ENCODE measurements around the gene RPRD1B.
A peak's percentile ranks its signal among the peaks of the same experiment; 100 is the strongest.

RPRD1B gene

GRCh38 chr20:38119446-38119845 lies 85.9 kb downstream of the RPRD1B start:
- no peak overlapping the region for H2BK5ac ChIP-seq (ENCODE audit: low read depth, low read length, poor library complexity, severe bottlenecking)
- H2AK5ac ChIP-seq (ENCODE audit: low read length, severe bottlenecking): peak overlapping the region; percentile 53
- peak overlapping the region in 1 of 2 experiments; percentile 71 for H3K4ac ChIP-seq (ENCODE audit: low read depth in 1 of 2, low read length in 2 of 2)
- peak overlapping the region; percentile 11 for H4K91ac ChIP-seq (ENCODE audit: low read length)
- peak overlapping the region; percentile 35 to 76 for H3K18ac ChIP-seq (ENCODE audit: low read depth in 1 of 2, low read length in 2 of 2)
- WGBS: 81% methylated on average over 6 of the region's 6 CpGs
- no peaks in the 10 kb centered on the region for H3K79me1 ChIP-seq (replicated peaks; ENCODE audit: low read length, poor library complexity, severe bottlenecking)
- H3K4me3 ChIP-seq (ENCODE audit: insufficient read depth in 1 of 2, low read depth in 1 of 2, low read length in 2 of 2): no peak overlapping the region
- no peak overlapping the region for H3K14ac ChIP-seq (ENCODE audit: low read length in 2 of 2)
- H3K4me2 ChIP-seq (ENCODE audit: low read length, poor library complexity, severe bottlenecking): no peak overlapping the region
- H3K36me3 ChIP-seq (ENCODE audit: control insufficient read depth in 1 of 2, insufficient read depth in 2 of 2, low read depth in 1 of 2, low read length in 2 of 2): no peaks in the 10 kb centered on the region
- peak overlapping the region; percentile 71 for H4K8ac ChIP-seq (ENCODE audit: low read length)
- H2BK12ac ChIP-seq (ENCODE audit: low read length in 2 of 2): peak overlapping the region; percentile 38 to 63
- H2AFZ ChIP-seq (ENCODE audit: low read depth, low read length): no peak overlapping the region
- peak overlapping the region; percentile 91 for H2BK120ac ChIP-seq (ENCODE audit: low read depth, low read length)
- no peaks in the 10 kb centered on the region for H3K9me3 ChIP-seq (ENCODE audit: control insufficient read depth, low read length)
- H3K9ac ChIP-seq (ENCODE audit: low read length): no peak overlapping the region
- H2BK15ac ChIP-seq (ENCODE audit: low read depth, poor library complexity, severe bottlenecking): peak overlapping the region; percentile 88
- no peak overlapping the region for H3K27ac ChIP-seq (ENCODE audit: low read length, poor library complexity, severe bottlenecking)
- peaks cover 7% of the 10 kb centered on the region for H3K4me1 ChIP-seq (ENCODE audit: control insufficient read depth, insufficient read depth, low read depth, low read length)
- DNase-seq: no peak
- no peaks in the 10 kb centered on the region for H3K27me3 ChIP-seq (ENCODE audit: control insufficient read depth in 1 of 2, insufficient read depth in 1 of 2, low read length in 2 of 2)
- no peak overlapping the region for H3K23ac ChIP-seq (ENCODE audit: low read length in 2 of 2)

- Histone ChIP-seq H4K8ac (ENCODE audit: low read length) (peak overlapping the region; percentile 30), H2AK5ac (ENCODE audit: low read length, severe bottlenecking) (no peak overlapping the region), H3K18ac (ENCODE audit: low read depth in 1 of 2, low read length in 2 of 2) (peak overlapping the region in 1 of 2 experiments; percentile 76), H2BK15ac (ENCODE audit: low read depth, poor library complexity, severe bottlenecking) (peak overlapping the region; percentile 88), H3K4me1 (ENCODE audit: control insufficient read depth, insufficient read depth, low read depth, low read length) (peaks cover 12% of the 10 kb centered on the region), H3K4ac (ENCODE audit: low read depth in 1 of 2, low read length in 2 of 2) (no peak overlapping the region), H3K14ac (ENCODE audit: low read length in 2 of 2) (no peak overlapping the region), H3K27me3 (ENCODE audit: control insufficient read depth in 1 of 2, insufficient read depth in 1 of 2, low read length in 2 of 2) (no peaks in the 10 kb centered on the region), H3K9me3 (ENCODE audit: control insufficient read depth, low read length) (no peaks in the 10 kb centered on the region), H3K9ac (ENCODE audit: low read length) (no peak overlapping the region), H3K79me1 (replicated peaks; ENCODE audit: low read length, poor library complexity, severe bottlenecking) (no peaks in the 10 kb centered on the region), H2AFZ (ENCODE audit: low read depth, low read length) (no peak overlapping the region), H3K4me3 (ENCODE audit: insufficient read depth in 1 of 2, low read depth in 1 of 2, low read length in 2 of 2) (no peak overlapping the region), H3K4me2 (ENCODE audit: low read length, poor library complexity, severe bottlenecking) (no peak overlapping the region), H3K36me3 (ENCODE audit: control insufficient read depth in 1 of 2, insufficient read depth in 2 of 2, low read depth in 1 of 2, low read length in 2 of 2) (no peaks in the 10 kb centered on the region), H2BK120ac (ENCODE audit: low read depth, low read length) (peak overlapping the region; percentile 91), H2BK5ac (ENCODE audit: low read depth, low read length, poor library complexity, severe bottlenecking) (no peak overlapping the region), H3K27ac (ENCODE audit: low read length, poor library complexity, severe bottlenecking) (no peak overlapping the region), H3K23ac (ENCODE audit: low read length in 2 of 2) (no peak overlapping the region), H4K91ac (ENCODE audit: low read length) (no peak overlapping the region), H2BK12ac (ENCODE audit: low read length in 2 of 2) (peak overlapping the region; percentile 34 to 91)
- no peak for DNase-seq
- 98% methylated on average over 2 of the region's 4 CpGs for WGBS
These were observed 87.1 kb downstream of the RPRD1B start for GRCh38 chr20:38120625-38120988.

- peak; percentile 39 for DNase-seq
- H3K79me1 ChIP-seq (replicated peaks; ENCODE audit: low read length, poor library complexity, severe bottlenecking): no peaks in the 10 kb centered on the region
- H4K8ac ChIP-seq (ENCODE audit: low read length): peak overlapping the region; percentile 92
- WGBS: 71% methylated on average over 3 of the region's 4 CpGs
- H2AK5ac ChIP-seq (ENCODE audit: low read length, severe bottlenecking): peak overlapping the region; percentile 15
- H2BK15ac ChIP-seq (ENCODE audit: low read depth, poor library complexity, severe bottlenecking): no peak overlapping the region
- no peaks in the 10 kb centered on the region for H3K36me3 ChIP-seq (ENCODE audit: control insufficient read depth in 1 of 2, insufficient read depth in 2 of 2, low read depth in 1 of 2, low read length in 2 of 2)
- H3K23ac ChIP-seq (ENCODE audit: low read length in 2 of 2): no peak overlapping the region
- H3K9me3 ChIP-seq (ENCODE audit: control insufficient read depth, low read length): no peaks in the 10 kb centered on the region
- H3K4ac ChIP-seq (ENCODE audit: low read depth in 1 of 2, low read length in 2 of 2): peak overlapping the region; percentile 69 to 85
- H3K14ac ChIP-seq (ENCODE audit: low read length in 2 of 2): peak overlapping the region in 1 of 2 experiments; percentile 72
- H3K27me3 ChIP-seq (ENCODE audit: control insufficient read depth in 1 of 2, insufficient read depth in 1 of 2, low read length in 2 of 2): no peaks in the 10 kb centered on the region
- H3K27ac ChIP-seq (ENCODE audit: low read length, poor library complexity, severe bottlenecking): no peak overlapping the region
- H3K4me3 ChIP-seq (ENCODE audit: insufficient read depth in 1 of 2, low read depth in 1 of 2, low read length in 2 of 2): no peak overlapping the region
- no peak overlapping the region for H2BK5ac ChIP-seq (ENCODE audit: low read depth, low read length, poor library complexity, severe bottlenecking)
- peak overlapping the region; percentile 89 to 97 for H2BK12ac ChIP-seq (ENCODE audit: low read length in 2 of 2)
- peak overlapping the region; percentile 93 to 95 for H3K18ac ChIP-seq (ENCODE audit: low read depth in 1 of 2, low read length in 2 of 2)
- H3K4me1 ChIP-seq (ENCODE audit: control insufficient read depth, insufficient read depth, low read depth, low read length): peaks cover 22% of the 10 kb centered on the region
- no peak overlapping the region for H2BK120ac ChIP-seq (ENCODE audit: low read depth, low read length)
- no peak overlapping the region for H2AFZ ChIP-seq (ENCODE audit: low read depth, low read length)
- H3K4me2 ChIP-seq (ENCODE audit: low read length, poor library complexity, severe bottlenecking): no peak overlapping the region
- no peak overlapping the region for H3K9ac ChIP-seq (ENCODE audit: low read length)
- H4K91ac ChIP-seq (ENCODE audit: low read length): peak overlapping the region; percentile 99
These were observed 88.2 kb downstream of the RPRD1B start for GRCh38 chr20:38121741-38122140.

GRCh38 chr20:38123021-38123587 lies 89.6 kb downstream of the RPRD1B start:
- Histone ChIP-seq H2AK5ac (ENCODE audit: low read length, severe bottlenecking) (no peak overlapping the region), H3K27me3 (ENCODE audit: control insufficient read depth in 1 of 2, insufficient read depth in 1 of 2, low read length in 2 of 2) (no peaks in the 10 kb centered on the region), H3K14ac (ENCODE audit: low read length in 2 of 2) (peak overlapping the region in 1 of 2 experiments; percentile 63), H3K9ac (ENCODE audit: low read length) (peak overlapping the region; percentile 57), H3K23ac (ENCODE audit: low read length in 2 of 2) (no peak overlapping the region), H2BK15ac (ENCODE audit: low read depth, poor library complexity, severe bottlenecking) (no peak overlapping the region), H3K36me3 (ENCODE audit: control insufficient read depth in 1 of 2, insufficient read depth in 2 of 2, low read depth in 1 of 2, low read length in 2 of 2) (no peaks in the 10 kb centered on the region), H3K27ac (ENCODE audit: low read length, poor library complexity, severe bottlenecking) (peak overlapping the region; percentile 72), H3K4me1 (ENCODE audit: control insufficient read depth, insufficient read depth, low read depth, low read length) (peaks cover 27% of the 10 kb centered on the region), H3K4me2 (ENCODE audit: low read length, poor library complexity, severe bottlenecking) (no peak overlapping the region), H3K18ac (ENCODE audit: low read depth in 1 of 2, low read length in 2 of 2) (peak overlapping the region; percentile 91 to 92), H3K4ac (ENCODE audit: low read depth in 1 of 2, low read length in 2 of 2) (peak overlapping the region in 1 of 2 experiments; percentile 92), H2BK12ac (ENCODE audit: low read length in 2 of 2) (peak overlapping the region; percentile 7 to 75), H2BK120ac (ENCODE audit: low read depth, low read length) (peak overlapping the region; percentile 29), H3K79me1 (replicated peaks; ENCODE audit: low read length, poor library complexity, severe bottlenecking) (no peaks in the 10 kb centered on the region), H3K9me3 (ENCODE audit: control insufficient read depth, low read length) (no peaks in the 10 kb centered on the region), H4K8ac (ENCODE audit: low read length) (peak overlapping the region; percentile 95), H2AFZ (ENCODE audit: low read depth, low read length) (no peak overlapping the region), H3K4me3 (ENCODE audit: insufficient read depth in 1 of 2, low read depth in 1 of 2, low read length in 2 of 2) (no peak overlapping the region), H2BK5ac (ENCODE audit: low read depth, low read length, poor library complexity, severe bottlenecking) (peak overlapping the region; percentile 53), H4K91ac (ENCODE audit: low read length) (peak overlapping the region; percentile 20)
- peak; percentile 90 for DNase-seq
- 3% methylated on average over 4 of the region's 4 CpGs for WGBS

Data from mesenchymal stem cell (in vitro differentiated cells and primary cell).